ENCODE results near the gene DEK.
"Not testable (repeated sequence)": the region's sequence is repeated elsewhere in the genome, so short reads cannot be mapped to it uniquely, and the experiment has no call there.

DEK gene

GRCh38 chr6:18192026-18192425 is 72.3 kb downstream of the DEK start:
- DNase-seq, result no peak

DNA sequence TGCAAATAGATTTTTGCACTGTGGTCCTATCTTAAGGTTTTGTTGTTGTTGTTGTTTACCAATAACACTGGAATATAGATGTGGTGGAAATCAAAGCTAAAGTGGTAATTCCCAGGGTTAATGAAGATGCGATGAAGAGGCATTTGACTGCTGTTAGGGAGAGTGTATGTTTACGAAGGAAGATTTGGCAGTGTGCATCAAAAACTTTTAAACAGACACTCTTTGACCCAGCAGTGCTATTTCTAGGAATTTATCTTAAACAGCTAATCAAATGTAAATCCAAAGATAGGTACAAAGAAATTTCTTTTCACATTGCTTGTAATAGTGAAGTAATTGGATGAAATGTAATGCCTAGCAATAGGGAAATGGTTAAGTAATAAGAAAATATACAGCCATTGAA is 75.1 kb downstream of the DEK start:
- no peak for DNase-seq

DNA sequence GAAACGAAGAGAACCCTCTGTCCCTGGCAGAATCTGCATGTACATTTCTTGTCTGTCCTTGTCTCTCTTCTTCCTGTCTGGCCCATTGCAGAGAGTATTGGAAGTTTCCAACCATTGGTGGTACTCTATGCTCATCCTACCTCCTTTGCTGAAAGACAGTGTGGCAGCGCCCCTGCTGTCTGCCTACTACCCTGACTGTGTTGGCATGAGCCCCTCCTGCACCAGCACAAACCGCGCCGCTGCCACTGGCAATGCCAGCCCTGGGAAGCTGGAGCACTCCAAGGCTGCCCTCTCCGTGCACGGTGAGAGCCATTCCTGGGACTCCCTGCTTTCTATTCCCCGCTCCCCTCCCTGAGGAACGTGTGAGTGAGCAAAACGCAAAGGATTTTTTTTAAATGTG is 76.6 kb downstream of the DEK start:
- no peak for DNase-seq

DNA sequence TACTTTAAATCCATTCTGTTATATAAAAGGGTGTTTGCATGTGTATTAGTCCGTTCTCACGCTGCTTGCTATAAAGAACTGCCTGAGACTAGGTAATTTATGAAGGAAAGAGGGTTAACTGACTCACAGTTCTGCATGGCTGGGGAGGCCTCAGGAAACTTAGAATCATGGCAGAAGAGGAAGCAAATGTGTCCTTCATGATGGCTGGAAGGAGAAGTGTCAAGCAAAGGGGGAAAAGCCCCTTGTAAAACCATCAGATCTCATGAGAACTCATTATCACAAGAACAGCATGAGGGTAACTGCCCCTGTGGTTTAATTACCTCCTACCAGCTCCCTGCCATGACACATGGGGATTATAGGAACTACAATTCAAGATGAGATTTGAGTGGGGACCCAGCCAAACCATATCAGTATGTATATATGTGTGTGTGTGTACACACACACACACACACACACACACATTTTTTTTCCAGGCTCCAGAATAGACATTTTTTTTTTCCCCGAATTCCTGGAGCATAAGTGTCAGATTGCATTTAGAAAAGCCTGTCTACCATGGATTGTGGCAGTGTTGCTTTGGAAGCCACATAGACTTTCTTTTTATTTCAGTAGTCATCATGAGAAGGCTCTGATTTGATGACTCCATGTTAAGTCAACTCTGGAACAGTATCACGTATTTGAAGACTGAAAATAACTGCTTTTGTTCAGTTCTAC is 77.6 kb downstream of the DEK start:
- DNase-seq, result no peak

- no peak for DNase-seq
Observed at GRCh38 chr6:18186033-18186432, 78.3 kb downstream of the DEK start.

- DNase-seq, result no peak
Observed at GRCh38 chr6:18185624-18186023, 78.7 kb downstream of the DEK start.

DNA sequence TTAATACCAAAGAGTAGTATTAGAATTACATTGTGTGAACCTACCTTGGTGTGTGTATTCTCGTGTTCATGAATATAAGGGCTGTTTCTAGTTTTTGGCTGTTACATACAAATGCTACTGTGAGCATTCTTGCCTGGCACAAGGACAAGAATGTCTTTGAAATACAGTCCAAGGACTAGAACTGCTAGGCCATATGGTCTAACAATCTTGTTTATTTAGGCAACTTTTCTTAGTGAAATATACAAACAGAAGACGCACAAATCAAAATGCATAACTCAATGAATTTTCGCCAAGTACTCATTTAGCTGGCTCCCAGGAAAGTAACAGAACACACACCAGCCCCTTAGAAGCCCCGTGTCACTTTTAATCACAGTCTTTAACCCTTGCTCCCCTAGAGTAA is 80.6 kb downstream of the DEK start:
- DNase-seq, result no peak

GRCh38 chr6:18182568-18182967 is 81.8 kb downstream of the DEK start:
- DNase-seq, result no peak

GRCh38 chr6:18179770-18180356 is 84.5 kb downstream of the DEK start:
- DNase-seq, result no peak

DNA sequence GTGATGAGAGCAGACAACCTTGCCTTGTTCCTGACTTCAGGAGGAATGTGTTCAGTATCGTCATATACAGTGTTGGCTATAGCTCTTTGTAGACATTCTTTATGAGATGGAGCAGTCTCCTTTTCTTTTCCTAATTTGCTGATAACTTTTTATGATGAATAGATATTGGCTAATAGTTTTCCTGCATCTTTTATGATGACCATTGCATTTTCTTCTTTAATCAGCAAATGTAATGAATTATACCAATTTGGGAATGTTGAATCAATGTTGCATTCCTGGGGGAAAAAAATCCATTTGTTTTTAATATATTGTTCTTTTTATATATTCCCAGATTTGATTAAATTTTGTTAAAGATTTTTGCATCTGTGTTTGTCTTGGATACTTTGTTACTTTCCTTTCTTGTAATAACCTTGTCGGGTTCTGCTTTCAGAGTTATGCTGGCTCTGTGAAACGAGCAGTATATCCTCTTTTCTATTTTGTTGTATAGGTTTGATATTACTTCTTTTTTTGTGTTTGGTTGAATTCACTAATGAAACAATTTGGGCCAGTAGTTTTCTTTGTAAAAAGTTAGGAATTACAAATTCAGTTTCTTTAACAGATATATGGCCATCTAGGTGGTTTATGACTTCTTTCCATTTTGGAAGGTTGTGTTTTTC is 85.2 kb downstream of the DEK start:
- no peak for DNase-seq

DNA sequence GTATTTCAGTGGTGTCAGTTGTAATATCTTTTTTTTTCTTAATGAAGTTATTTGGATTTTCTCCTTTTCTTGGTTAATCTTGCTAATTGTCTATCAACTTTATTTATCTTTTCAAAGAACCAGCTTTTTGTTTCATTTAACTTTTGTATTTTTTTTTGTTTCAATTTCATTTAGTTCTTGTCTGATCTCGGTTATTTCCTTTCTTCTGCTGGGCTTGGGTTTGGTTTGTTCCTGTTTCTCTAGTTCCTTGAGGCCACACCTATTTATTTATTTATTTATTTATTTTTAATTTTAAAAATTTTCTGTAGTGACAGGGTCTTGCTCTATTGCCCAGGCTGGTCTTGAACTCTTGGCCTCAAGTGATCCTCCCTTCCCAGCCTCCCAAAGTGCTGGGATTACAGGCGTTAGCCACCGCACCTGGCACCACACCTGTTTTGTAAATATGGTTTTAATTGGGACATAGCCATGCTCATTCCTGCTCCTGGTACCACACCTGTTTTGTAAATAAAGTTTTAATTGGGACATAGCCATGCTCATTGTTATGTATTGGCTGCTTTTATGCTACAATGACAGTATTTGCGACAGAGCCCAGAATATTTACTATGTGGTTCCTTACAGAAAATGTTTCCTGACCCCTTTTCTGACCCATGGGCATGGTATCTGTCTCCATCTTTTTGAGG is 86.9 kb downstream of the DEK start:
- DNase-seq, result no peak

DNA sequence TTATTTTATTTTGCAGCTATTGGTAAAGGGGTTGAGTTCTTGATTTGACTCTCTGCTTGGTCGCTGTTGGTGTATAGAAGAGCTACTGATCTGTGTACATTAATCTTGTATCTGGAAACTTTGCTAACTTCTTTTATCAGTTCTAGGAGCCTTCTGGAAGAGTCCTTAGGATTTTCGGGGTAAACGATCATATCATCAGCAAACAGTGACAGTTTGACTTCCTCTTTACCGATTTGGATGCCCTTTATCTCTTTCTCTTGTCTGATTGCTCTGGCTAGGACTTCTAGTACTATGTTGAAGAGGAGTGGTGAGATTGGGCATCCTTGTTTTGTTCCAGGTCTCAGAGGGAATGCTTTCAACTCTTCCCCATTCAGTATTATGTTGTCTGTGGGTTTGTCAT is 88.1 kb downstream of the DEK start:
- not testable (repeated sequence) for DNase-seq

Measured in activated naive CD4-positive, alpha-beta T cell treated with Interleukin-2 at 50 U/mL for 16 hours (primary cell).